ENCODE data around the gene SEH1L. TPM values are rescaled to one million over a fixed set of nuclear protein-coding genes. Genes with fewer than 3 reads are reported as not detected.
"Not testable (repeated sequence)": the region's sequence is repeated elsewhere in the genome, so short reads cannot be mapped to it uniquely, and the experiment has no call there.

Gene SEH1L
- total RNA-seq: 10 to 100 TPM; 16.9 to 28.9 TPM
- long read RNA-seq, transcript SEH1L-201 (9 exons, 3,494 nt): minor isoform, 23 of 58 reads
- long read RNA-seq, transcript SEH1L-202 (9 exons, 1,846 nt): major isoform, 26 of 58 reads
- long read RNA-seq, partial matches to known transcripts: 3 of 58 reads
- long read RNA-seq, other reads (novel, unspliced or antisense): 6 of 58 reads

GRCh38 chr18:12947285-12948049 is at the start of gene SEH1L:
Gene SEH1L (plus strand): TSS chr18:12948011. CDS start chr18:12948122, 111 bp downstream.
- intact Hi-C loops (cut with DNase I): no loop called here
- ATAC-seq: peak; percentile 96 to 97
- DNase-seq: peak; percentile 100

- ATAC-seq; DNase-seq; intact Hi-C loops (cut with DNase I): not testable (repeated sequence)
Measured at GRCh38 chr18:12901208-12901607, 46.6 kb upstream of the SEH1L start.

- intact Hi-C loops (cut with DNase I): no loop called here
- DNase-seq (peak; percentile 48), ATAC-seq (peak; percentile 55 to 56)
Measured at GRCh38 chr18:12904012-12904516, 43.7 kb upstream of the SEH1L start.

GRCh38 chr18:12906119-12906518 is 41.7 kb upstream of the SEH1L start:
- intact Hi-C loops (cut with DNase I): no loop called here
- DNase-seq: no peak
- ATAC-seq: no peak

- no peak for DNase-seq
- no peak for ATAC-seq
- intact Hi-C loops (cut with DNase I): no loop called here
Measured at GRCh38 chr18:12906773-12907172, 41.0 kb upstream of the SEH1L start.

GRCh38 chr18:12907258-12907925 is 40.4 kb upstream of the SEH1L start:
- DNase-seq: no peak
- intact Hi-C loops (cut with DNase I): no loop called here
- ATAC-seq: peak in 1 of 2 donors; percentile 34

- DNase-seq: no peak
- intact Hi-C loops (cut with DNase I): no loop called here
- ATAC-seq: no peak
Measured at GRCh38 chr18:12908706-12909105, 39.1 kb upstream of the SEH1L start.

- DNase-seq (peak; percentile 49), ATAC-seq (peak; percentile 72 to 73)
- intact Hi-C loops (cut with DNase I): no loop called here
Measured at GRCh38 chr18:12911025-12911928, 36.5 kb upstream of the SEH1L start.

- ATAC-seq (peak; percentile 19 to 20), DNase-seq (no peak)
Measured at GRCh38 chr18:12911929-12912703, 35.7 kb upstream of the SEH1L start.

GRCh38 chr18:12921178-12921577 is 26.6 kb upstream of the SEH1L start:
- ATAC-seq (no peak), DNase-seq (no peak)
- intact Hi-C loops (cut with DNase I): no loop called here

More at GRCh38 chr18:12911929-12912703, 35.7 kb upstream of the SEH1L start:
- intact Hi-C loops (cut with DNase I): no loop called here

GRCh38 chr18:12922266-12922665 is 25.5 kb upstream of the SEH1L start:
- ATAC-seq (no peak), DNase-seq (no peak)
- intact Hi-C loops (cut with DNase I): no loop called here

- ATAC-seq (no peak), DNase-seq (no peak)
- intact Hi-C loops (cut with DNase I): no loop called here
Measured at GRCh38 chr18:12924616-12925015, 23.2 kb upstream of the SEH1L start.

GRCh38 chr18:12928206-12928605 is 19.6 kb upstream of the SEH1L start:
- ATAC-seq (no peak), DNase-seq (no peak)
- intact Hi-C loops (cut with DNase I): no loop called here

- no peak for DNase-seq
- intact Hi-C loops (cut with DNase I): no loop called here
- no peak for ATAC-seq
Measured at GRCh38 chr18:12928641-12929040, 19.2 kb upstream of the SEH1L start.

GRCh38 chr18:12929477-12930083 is 18.2 kb upstream of the SEH1L start:
- no peak for ATAC-seq
- intact Hi-C loops (cut with DNase I): loop anchor here in 1 of 2 donors (5.0 to 10.0 kb wide), 2 partner anchors 187 to 535 kb away; no protein-coding TSS in a partner anchor
- DNase-seq: no peak

- no peak for DNase-seq
- ATAC-seq: no peak
- intact Hi-C loops (cut with DNase I): loop anchor here in 1 of 2 donors (5.0 to 10.0 kb wide), 2 partner anchors 188 to 536 kb away; no protein-coding TSS in a partner anchor
Measured at GRCh38 chr18:12930376-12930775, 17.4 kb upstream of the SEH1L start.

- ATAC-seq (no peak), DNase-seq (no peak)
- intact Hi-C loops (cut with DNase I): loop anchor here in 1 of 2 donors (5.0 to 10.0 kb wide), 2 partner anchors 189 to 536 kb away; no protein-coding TSS in a partner anchor
Measured at GRCh38 chr18:12930908-12931307, 16.9 kb upstream of the SEH1L start.

All from left cardiac atrium (tissue), 4 donors.